ENCODE measurements around the gene DNMT3A. TPM values are rescaled to one million over a fixed set of nuclear protein-coding genes. Genes with fewer than 3 reads are reported as not detected.

The DNMT3A gene
- total and polyA plus RNA-seq, 3 donors from 2014 or later = 15.5 to 36.3 (median 36.3) TPM

DNA sequence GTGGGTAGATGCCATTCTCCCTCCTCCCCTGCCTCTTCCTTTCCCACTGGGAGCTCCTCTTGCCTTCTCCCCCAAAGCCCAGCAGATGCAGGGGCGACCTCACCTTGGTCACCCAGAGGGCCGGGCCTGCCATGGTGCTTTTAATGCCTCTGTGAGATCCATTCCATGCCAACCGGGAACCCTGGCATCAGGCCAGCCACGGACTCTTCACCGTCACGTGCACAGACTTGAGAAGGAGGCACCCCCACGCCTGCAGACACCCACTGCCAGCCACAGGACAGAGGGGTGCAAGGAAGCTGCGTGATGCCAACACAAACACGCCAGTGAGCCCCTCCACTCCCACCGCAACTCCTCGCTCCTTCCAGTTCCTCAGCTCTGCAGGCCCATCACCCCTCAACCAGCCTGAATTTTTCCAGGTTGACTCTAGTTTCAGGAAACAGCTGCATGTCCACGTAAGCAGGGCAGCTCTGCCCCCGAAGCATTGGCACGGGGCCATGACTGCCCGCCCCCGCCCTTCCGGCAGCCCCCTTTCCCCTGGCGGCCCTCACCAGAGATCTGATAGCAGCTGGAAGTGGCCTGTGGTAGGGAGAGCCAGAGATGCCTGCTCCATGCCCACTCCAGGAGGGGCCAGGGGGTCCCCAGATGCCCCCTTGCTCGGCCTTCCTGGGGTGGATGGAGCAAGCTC is 50.8 kb downstream of the DNMT3A start:
- Histone ChIP-seq H3K27me3 (no peaks in the 10 kb centered on the region), H3K27ac (no peak overlapping the region), H3K4me3 (no peak overlapping the region), H3K4me1 (peaks cover 32% of the 10 kb centered on the region), H3K36me3 (ENCODE audit: low read depth, missing control alignments) (no peaks in the 10 kb centered on the region), H3K9me3 (no peaks in the 10 kb centered on the region)
- peak; percentile 73 for DNase-seq
- 60 to 75% methylated on average over 3 to 19 of the region's 19 CpGs for WGBS, 2 donors
- no peak for TF ChIP-seq POLR2A (IDR thresholded peaks at IDR 0.05)
- TF ChIP-seq, protein P1, sequence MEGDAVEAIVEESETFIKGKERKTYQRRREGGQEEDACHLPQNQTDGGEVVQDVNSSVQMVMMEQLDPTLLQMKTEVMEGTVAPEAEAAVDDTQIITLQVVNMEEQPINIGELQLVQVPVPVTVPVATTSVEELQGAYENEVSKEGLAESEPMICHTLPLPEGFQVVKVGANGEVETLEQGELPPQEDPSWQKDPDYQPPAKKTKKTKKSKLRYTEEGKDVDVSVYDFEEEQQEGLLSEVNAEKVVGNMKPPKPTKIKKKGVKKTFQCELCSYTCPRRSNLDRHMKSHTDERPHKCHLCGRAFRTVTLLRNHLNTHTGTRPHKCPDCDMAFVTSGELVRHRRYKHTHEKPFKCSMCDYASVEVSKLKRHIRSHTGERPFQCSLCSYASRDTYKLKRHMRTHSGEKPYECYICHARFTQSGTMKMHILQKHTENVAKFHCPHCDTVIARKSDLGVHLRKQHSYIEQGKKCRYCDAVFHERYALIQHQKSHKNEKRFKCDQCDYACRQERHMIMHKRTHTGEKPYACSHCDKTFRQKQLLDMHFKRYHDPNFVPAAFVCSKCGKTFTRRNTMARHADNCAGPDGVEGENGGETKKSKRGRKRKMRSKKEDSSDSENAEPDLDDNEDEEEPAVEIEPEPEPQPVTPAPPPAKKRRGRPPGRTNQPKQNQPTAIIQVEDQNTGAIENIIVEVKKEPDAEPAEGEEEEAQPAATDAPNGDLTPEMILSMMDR (IDR thresholded peaks at IDR 0.05) = no peak
- intact Hi-C loops (cut with DNase I; ENCODE audit: low total_unique reads) = no loop called here

DNA sequence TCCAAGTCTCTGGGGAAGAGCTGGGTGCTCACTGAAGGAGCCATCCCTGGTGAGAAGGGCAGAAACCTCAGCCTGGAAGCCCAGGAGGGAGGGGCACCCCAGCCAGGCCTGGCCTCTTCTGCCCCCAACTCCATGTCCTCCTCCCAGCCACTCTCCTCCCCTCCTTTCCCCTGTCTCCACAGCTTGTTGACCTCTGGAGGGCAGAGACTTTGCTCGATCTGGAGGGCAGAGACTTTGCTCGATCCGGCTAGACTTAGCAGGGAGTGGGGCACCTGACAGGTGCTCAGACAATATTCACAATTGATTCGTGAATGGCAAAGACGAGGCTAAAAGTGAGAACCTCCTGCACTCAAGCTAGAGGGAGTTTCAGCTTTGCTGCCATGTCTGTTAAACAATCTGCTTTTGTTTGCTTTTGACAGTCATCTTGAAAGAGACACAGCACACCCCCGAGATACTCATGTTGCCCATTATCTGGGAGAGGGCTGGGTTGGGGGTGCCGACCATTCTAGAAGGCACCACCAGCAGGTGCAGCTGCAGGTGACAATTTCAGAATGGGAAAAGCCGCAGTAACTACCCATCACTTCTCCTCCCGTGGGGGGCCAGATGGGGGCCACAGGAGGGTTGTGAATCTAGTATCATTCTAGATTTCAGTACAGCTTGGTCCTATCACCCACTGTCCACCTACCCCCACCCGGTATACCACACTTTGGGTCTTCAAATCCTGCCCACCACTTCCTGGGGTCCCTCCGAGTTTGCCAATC is 54.8 kb downstream of the DNMT3A start:
- Histone ChIP-seq H3K27ac (no peak overlapping the region), H3K36me3 (ENCODE audit: low read depth, missing control alignments) (no peaks in the 10 kb centered on the region), H3K4me3 (no peak overlapping the region), H3K4me1 (peaks cover 14% of the 10 kb centered on the region), H3K27me3 (no peaks in the 10 kb centered on the region), H3K9me3 (no peaks in the 10 kb centered on the region)
- no peak for DNase-seq
- WGBS, 2 donors = 80 to 88% methylated on average over 11 of the region's 11 CpGs
- TF ChIP-seq, protein P1 (IDR thresholded peaks at IDR 0.05) = no peak
- no peak for TF ChIP-seq POLR2A (IDR thresholded peaks at IDR 0.05)
- intact Hi-C loops (cut with DNase I; ENCODE audit: low total_unique reads) = no loop called here

DNA sequence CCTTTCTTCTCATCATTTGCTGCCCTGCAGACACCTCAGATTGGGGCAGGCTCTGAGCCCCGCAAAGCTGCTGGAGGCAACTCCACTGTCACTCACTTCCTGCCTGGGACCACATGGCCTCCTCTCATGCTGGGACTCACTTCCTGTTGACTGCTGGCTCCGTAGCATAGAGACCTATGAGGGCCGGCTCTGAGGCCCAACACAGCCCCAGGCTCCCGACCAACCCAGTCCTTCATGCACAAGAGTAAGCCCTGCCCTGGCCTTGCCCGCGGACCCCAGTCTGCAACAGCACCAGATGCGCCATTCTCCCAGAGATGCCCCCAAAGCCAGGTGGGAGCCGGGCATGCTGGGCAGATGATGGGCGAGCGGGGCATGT is 55.7 kb downstream of the DNMT3A start:
- no peak overlapping the region for H3K27ac ChIP-seq
- H3K9me3 ChIP-seq = no peaks in the 10 kb centered on the region
- 77 to 90% methylated on average over 8 to 10 of the region's 10 CpGs for WGBS, 2 donors
- TF ChIP-seq POLR2A (IDR thresholded peaks at IDR 0.05) = no peak
- TF ChIP-seq, protein P1 (IDR thresholded peaks at IDR 0.05) = no peak
- DNase-seq = no peak
- H3K36me3 ChIP-seq (ENCODE audit: low read depth, missing control alignments) = no peaks in the 10 kb centered on the region
- H3K4me1 ChIP-seq = peaks cover 17% of the 10 kb centered on the region
- no peaks in the 10 kb centered on the region for H3K27me3 ChIP-seq
- intact Hi-C loops (cut with DNase I; ENCODE audit: low total_unique reads) = no loop called here
- no peak overlapping the region for H3K4me3 ChIP-seq

DNA sequence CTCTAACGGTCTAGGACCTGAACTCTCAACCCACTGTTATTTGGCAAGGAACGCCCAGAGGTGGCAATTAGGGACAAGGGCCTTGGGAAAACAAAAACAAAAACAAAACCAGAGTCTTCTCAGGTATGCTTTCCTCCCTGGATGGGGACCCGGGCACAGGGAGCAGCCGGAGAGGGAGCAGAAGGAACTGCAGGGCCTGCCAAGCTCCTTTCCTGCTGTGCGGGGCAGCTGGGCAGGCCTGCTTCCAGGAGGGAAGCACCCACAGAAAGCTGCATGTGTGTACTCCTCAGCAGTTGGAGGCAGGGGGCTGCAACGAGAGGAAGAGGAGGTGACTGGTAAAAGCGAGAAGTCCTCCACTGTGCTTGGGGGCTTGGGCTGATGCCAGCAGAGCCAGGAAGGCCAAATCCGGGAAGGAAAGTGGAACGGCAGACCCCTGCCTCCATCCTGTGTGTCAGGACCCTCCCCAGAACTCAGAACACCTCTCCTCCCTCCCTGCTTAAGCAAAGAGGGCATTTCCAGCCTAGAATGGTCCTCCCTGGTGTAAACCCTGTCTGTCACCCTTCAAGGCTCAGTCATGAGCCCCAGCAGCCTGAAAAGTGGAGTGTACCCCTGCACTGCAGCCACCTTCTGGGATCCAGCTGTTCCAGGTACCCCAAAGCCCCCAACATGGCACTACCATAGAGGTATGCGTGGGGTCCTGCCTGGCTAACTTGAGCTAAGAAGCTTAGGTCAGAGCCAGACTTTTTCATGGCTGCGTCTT is 56.3 kb downstream of the DNMT3A start:
- peaks cover 12% of the 10 kb centered on the region for H3K4me1 ChIP-seq
- no peaks in the 10 kb centered on the region for H3K36me3 ChIP-seq (ENCODE audit: low read depth, missing control alignments)
- H3K27me3 ChIP-seq = no peaks in the 10 kb centered on the region
- no peak overlapping the region for H3K4me3 ChIP-seq
- intact Hi-C loops (cut with DNase I; ENCODE audit: low total_unique reads) = no loop called here
- H3K27ac ChIP-seq = no peak overlapping the region
- no peaks in the 10 kb centered on the region for H3K9me3 ChIP-seq
- TF ChIP-seq, protein P1 (IDR thresholded peaks at IDR 0.05) = no peak
- no peak for TF ChIP-seq POLR2A (IDR thresholded peaks at IDR 0.05)
- DNase-seq = no peak
- WGBS, 2 donors = 63 to 64% methylated on average over 11 of the region's 11 CpGs

All from testis (tissue), 3 donors.